K562 treated with DMSO at 1 percent for 48 hours (cell line): ENCODE data around the gene RBPJL. TPM values are rescaled to one million over a fixed set of nuclear protein-coding genes. Genes with fewer than 3 reads are reported as not detected.

Experiments
- total RNA-seq: library from RNA; unstranded; fragments of 300-600 nt; gene quantifications from 2 replicates; pipeline ENCODE4 v1.2.3, GENCODE V29; 2022; ENCODE audit warnings: low replicate concordance; ENCODE audit errors: extremely low read depth

RBPJL gene
- total RNA-seq: not detected in 2 replicates

GRCh38 chr20:45306431-45306982 lies at the start of gene RBPJL:
Gene RBPJL (plus strand): TSS chr20:45306840. CDS start chr20:45306923, 83 bp downstream.

GRCh38 chr20:45308117-45308778 lies 1.6 kb downstream of the RBPJL start, which contains the start of gene MATN4:
Gene MATN4 (minus strand): TSS chr20:45308299. CDS start chr20:45305582, 2,717 bp downstream.

GRCh38 chr20:45347936-45348778 lies 41.5 kb downstream of the RBPJL start, which contains the start of gene SDC4:
Gene SDC4 (minus strand): TSS chr20:45348424. CDS start chr20:45348384, 40 bp downstream.

GRCh38 chr20:45362804-45363610 lies 56.4 kb downstream of the RBPJL start, which contains the start of gene SYS1:
Gene SYS1 (plus strand): TSS chr20:45363156. CDS start chr20:45363532, 376 bp downstream.

Other genes with a start within 250 kb of the RBPJL start
- not detected in 2 replicates for gene KCNS1, start 205.7 kb upstream of the RBPJL start, total RNA-seq
- not detected in 2 replicates for gene WFDC5, start 191.7 kb upstream of the RBPJL start, total RNA-seq
- gene WFDC12, start 182.4 kb upstream of the RBPJL start, total RNA-seq: not detected in 2 replicates
- not detected in 2 replicates for gene PI3, start 131.9 kb upstream of the RBPJL start, total RNA-seq
- gene SEMG1, start 99.8 kb upstream of the RBPJL start, total RNA-seq: not detected in 2 replicates
- gene SEMG2, start 85.5 kb upstream of the RBPJL start, total RNA-seq: not detected in 2 replicates
- gene SLPI, start 52.3 kb upstream of the RBPJL start, total RNA-seq: not detected in 2 replicates
- gene MATN4, start 1.5 kb downstream of the RBPJL start, total RNA-seq: not detected in 2 replicates
- not detected in 2 replicates for gene SDC4, start 41.6 kb downstream of the RBPJL start, total RNA-seq
- not detected in 2 replicates for gene SYS1, start 56.3 kb downstream of the RBPJL start, total RNA-seq
- gene TP53TG5, start 71.5 kb downstream of the RBPJL start, total RNA-seq: not detected in 2 replicates
- gene DBNDD2, start 101.4 kb downstream of the RBPJL start, total RNA-seq: not detected in 2 replicates
- not detected in 2 replicates for gene PIGT, start 109.3 kb downstream of the RBPJL start, total RNA-seq
- gene WFDC2, start 162.9 kb downstream of the RBPJL start, total RNA-seq: not detected in 2 replicates
- gene SPINT3, start 208.8 kb downstream of the RBPJL start, total RNA-seq: not detected in 2 replicates
- gene WFDC6, start 232.6 kb downstream of the RBPJL start, total RNA-seq: not detected in 2 replicates
- gene EPPIN, start 240.6 kb downstream of the RBPJL start, total RNA-seq: not detected in 2 replicates